ENCODE data around the gene SHOC2.
"Not testable (repeated sequence)": the region's sequence is repeated elsewhere in the genome, so short reads cannot be mapped to it uniquely, and the experiment has no call there.

SHOC2 gene

GRCh38 chr10:110898391-110898790 lies 21.0 kb upstream of the SHOC2 start:
- DNase-seq (ENCODE audit: low read depth) = no peak
- H3K4me3 ChIP-seq (ENCODE audit: low read depth, low read length) = no peak overlapping the region

- DNase-seq (ENCODE audit: low read depth) = no peak
- H3K4me3 ChIP-seq (ENCODE audit: low read depth, low read length) = no peak overlapping the region
Measured at GRCh38 chr10:110900983-110901382, 18.4 kb upstream of the SHOC2 start.

- peak; percentile 75 for DNase-seq (ENCODE audit: low read depth)
- H3K4me3 ChIP-seq (ENCODE audit: low read depth, low read length) = no peak overlapping the region
Measured at GRCh38 chr10:110901954-110902819, 17.2 kb upstream of the SHOC2 start.

GRCh38 chr10:110903280-110904278 lies 15.8 kb upstream of the SHOC2 start:
- no peak for DNase-seq (ENCODE audit: low read depth)
- no peak overlapping the region for H3K4me3 ChIP-seq (ENCODE audit: low read depth, low read length)

- no peak for DNase-seq (ENCODE audit: low read depth)
- no peak overlapping the region for H3K4me3 ChIP-seq (ENCODE audit: low read depth, low read length)
Measured at GRCh38 chr10:110910138-110910537, 9.3 kb upstream of the SHOC2 start.

- DNase-seq (ENCODE audit: low read depth) = no peak
- H3K4me3 ChIP-seq (ENCODE audit: low read depth, low read length) = no peak overlapping the region
Measured at GRCh38 chr10:110912374-110912773, 7.0 kb upstream of the SHOC2 start.

- H3K4me3 ChIP-seq (ENCODE audit: low read depth, low read length) = no peak overlapping the region
- DNase-seq (ENCODE audit: low read depth) = no peak
Measured at GRCh38 chr10:110914431-110914830, 5.0 kb upstream of the SHOC2 start.

- no peak for DNase-seq (ENCODE audit: low read depth)
- H3K4me3 ChIP-seq (ENCODE audit: low read depth, low read length) = no peak overlapping the region
Measured at GRCh38 chr10:110915035-110915434, 4.4 kb upstream of the SHOC2 start.

GRCh38 chr10:110915600-110915999 lies 3.8 kb upstream of the SHOC2 start:
- not testable (repeated sequence) for DNase-seq (ENCODE audit: low read depth); H3K4me3 ChIP-seq (ENCODE audit: low read depth, low read length)

- no peak overlapping the region for H3K4me3 ChIP-seq (ENCODE audit: low read depth, low read length)
- DNase-seq (ENCODE audit: low read depth) = peak; percentile 73
Measured at GRCh38 chr10:110916554-110917346, 2.7 kb upstream of the SHOC2 start.

GRCh38 chr10:110918269-110918642 lies 1.1 kb upstream of the SHOC2 start:
- peak; percentile 88 for DNase-seq (ENCODE audit: low read depth)
- peak overlapping the region; percentile 69 for H3K4me3 ChIP-seq (ENCODE audit: low read depth, low read length)

GRCh38 chr10:110918643-110919348 lies 608 bp upstream of the SHOC2 start, which contains the start of gene BBIP1:
TSS of gene BBIP1 (minus strand) at chr10:110919180. CDS start at chr10:110918157, 1,023 bp downstream.
- peak; percentile 100 for DNase-seq (ENCODE audit: low read depth)
- H3K4me3 ChIP-seq (ENCODE audit: low read depth, low read length) = peak within 1 kb of the TSS; percentile 86

GRCh38 chr10:110919971-110920881 lies 822 bp downstream of the SHOC2 start:
- DNase-seq (ENCODE audit: low read depth) = no peak
- H3K4me3 ChIP-seq (ENCODE audit: low read depth, low read length) = peak overlapping the region; percentile 86

- DNase-seq (ENCODE audit: low read depth) = no peak
- H3K4me3 ChIP-seq (ENCODE audit: low read depth, low read length) = no peak overlapping the region
Measured at GRCh38 chr10:110923856-110924493, 4.6 kb downstream of the SHOC2 start.

- DNase-seq (ENCODE audit: low read depth) = no peak
- H3K4me3 ChIP-seq (ENCODE audit: low read depth, low read length) = no peak overlapping the region
Measured at GRCh38 chr10:110927461-110927860, 8.1 kb downstream of the SHOC2 start.

GRCh38 chr10:110931769-110932381 lies 12.5 kb downstream of the SHOC2 start:
- no peak for DNase-seq (ENCODE audit: low read depth)
- H3K4me3 ChIP-seq (ENCODE audit: low read depth, low read length) = no peak overlapping the region
